ENCODE results near the gene ZBTB1.
A peak's percentile ranks its signal among the peaks of the same experiment; 100 is the strongest.

The ZBTB1 gene

DNA sequence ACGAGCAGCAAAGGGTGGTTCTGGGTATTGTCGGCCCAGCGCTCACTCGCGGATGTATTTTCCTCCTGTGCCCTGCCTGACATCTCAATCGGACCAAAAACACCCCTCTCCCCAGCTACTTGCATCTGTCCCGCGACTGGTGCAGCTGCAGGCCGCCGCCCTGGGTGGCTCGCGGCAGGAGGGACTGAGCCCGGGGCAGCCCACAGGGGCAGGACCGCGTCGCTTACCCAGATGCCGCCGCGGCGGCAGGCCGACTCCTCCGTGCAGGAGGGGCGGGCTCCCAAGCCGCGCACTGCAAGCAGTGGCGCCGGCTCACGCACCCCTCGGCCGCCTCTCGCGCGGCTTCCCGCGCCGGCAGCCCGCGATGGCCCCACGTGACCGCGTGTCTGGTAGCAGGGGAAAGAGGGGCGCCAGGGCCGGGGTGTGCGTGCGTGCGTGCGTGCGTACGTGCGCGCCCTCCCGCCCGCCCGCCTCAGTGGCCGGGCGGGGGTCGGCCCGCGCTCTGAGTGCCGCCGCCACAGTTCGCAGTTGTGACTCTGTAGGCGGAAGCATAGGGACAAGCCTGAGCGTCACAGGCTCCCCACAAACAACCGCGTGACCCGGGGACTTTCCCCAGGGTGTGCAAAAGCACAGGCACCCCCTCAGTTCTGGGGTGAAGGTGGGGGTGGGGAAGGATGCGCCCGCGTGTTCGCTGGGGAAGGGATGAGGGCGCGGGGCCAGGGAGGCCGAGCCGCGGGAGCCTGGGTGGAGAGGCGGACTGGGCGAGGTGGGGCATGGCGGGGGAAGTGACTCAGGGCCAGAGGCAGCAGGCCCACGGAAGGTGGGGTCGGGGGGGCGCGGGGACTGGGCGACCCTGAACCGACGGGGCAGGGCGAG, 898 bp upstream of the ZBTB1 start, which contains the start of gene ZBTB25:
ZBTB25 (minus strand) TSS at position 405 of the 876 bp plus-strand sequence. CDS start 13,305 bp downstream, outside the sequence.
- Histone ChIP-seq H3K4me1 (ENCODE audit: control insufficient read depth in 1 of 2, insufficient read depth in 1 of 2, low read depth in 1 of 2, low read length in 1 of 2) (peaks cover 24 to 38% of the 10 kb centered on the region in 2 experiments), H3K27ac (peak within 1 kb of the TSS; percentile 98), H3K4me3 (ENCODE audit: low read depth in 1 of 2, low read length in 1 of 2) (peak within 1 kb of the TSS; percentile 89 to 93), H3K27me3 (peaks cover 22% of the 10 kb centered on the region), H3K36me3 (no peaks in the 10 kb centered on the region), H3K9me3 (no peaks in the 10 kb centered on the region)
- TF ChIP-seq, protein P1, sequence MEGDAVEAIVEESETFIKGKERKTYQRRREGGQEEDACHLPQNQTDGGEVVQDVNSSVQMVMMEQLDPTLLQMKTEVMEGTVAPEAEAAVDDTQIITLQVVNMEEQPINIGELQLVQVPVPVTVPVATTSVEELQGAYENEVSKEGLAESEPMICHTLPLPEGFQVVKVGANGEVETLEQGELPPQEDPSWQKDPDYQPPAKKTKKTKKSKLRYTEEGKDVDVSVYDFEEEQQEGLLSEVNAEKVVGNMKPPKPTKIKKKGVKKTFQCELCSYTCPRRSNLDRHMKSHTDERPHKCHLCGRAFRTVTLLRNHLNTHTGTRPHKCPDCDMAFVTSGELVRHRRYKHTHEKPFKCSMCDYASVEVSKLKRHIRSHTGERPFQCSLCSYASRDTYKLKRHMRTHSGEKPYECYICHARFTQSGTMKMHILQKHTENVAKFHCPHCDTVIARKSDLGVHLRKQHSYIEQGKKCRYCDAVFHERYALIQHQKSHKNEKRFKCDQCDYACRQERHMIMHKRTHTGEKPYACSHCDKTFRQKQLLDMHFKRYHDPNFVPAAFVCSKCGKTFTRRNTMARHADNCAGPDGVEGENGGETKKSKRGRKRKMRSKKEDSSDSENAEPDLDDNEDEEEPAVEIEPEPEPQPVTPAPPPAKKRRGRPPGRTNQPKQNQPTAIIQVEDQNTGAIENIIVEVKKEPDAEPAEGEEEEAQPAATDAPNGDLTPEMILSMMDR (IDR thresholded peaks at IDR 0.05), result no peak

DNA sequence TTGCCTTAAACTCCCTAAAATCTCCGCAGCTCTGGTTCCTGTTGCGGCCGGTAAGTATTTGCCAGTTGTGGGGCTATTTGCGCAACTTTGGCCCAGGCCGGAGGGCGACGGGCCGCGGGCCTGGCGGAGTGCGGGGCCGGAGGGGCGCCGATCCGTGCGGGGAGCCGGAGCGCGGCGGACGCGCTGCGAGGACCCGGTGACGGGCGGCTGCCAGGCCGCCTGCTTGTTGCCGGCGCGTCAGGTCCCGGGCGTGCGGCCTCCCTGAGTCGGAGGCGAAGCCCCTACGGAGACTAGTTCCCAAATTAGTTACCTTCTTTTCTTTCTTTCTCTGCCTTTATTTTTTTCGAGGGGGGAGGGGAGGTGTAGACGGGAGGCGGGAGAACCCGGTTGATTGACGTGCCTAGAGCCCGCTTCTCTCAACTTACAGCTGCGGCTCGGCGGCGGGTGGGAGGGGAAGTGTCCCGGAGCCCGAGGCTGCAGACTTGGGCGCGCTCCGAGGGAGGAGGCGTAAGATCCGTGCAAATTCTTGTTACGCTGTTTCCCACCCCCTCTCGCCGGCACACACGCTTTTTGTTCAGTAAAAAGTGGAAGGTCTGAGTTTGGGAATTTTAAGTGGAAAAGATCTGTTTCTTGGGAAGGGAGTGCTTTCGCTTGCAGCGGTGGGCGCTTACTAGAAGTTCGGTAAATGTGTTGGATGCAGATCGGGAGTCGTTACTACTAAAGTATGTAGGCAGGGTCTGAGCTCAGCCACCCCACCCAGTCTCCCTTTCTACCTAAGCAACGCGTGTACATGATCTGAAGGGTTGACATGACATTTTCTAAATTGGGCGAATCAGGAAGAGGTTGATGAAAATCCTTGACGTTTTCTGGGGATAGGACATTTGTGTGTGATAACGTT, 576 bp downstream of the ZBTB1 start:
- no peaks in the 10 kb centered on the region for H3K36me3 ChIP-seq
- peak overlapping the region; percentile 89 to 93 for H3K4me3 ChIP-seq (ENCODE audit: low read depth in 1 of 2, low read length in 1 of 2)
- H3K4me1 ChIP-seq (ENCODE audit: control insufficient read depth in 1 of 2, insufficient read depth in 1 of 2, low read depth in 1 of 2, low read length in 1 of 2), result peaks cover 24 to 38% of the 10 kb centered on the region in 2 experiments
- H3K27ac ChIP-seq, result peak overlapping the region; percentile 98
- H3K9me3 ChIP-seq, result no peaks in the 10 kb centered on the region
- peaks cover 22% of the 10 kb centered on the region for H3K27me3 ChIP-seq
- TF ChIP-seq, protein P1 (IDR thresholded peaks at IDR 0.05), result no peak

DNA sequence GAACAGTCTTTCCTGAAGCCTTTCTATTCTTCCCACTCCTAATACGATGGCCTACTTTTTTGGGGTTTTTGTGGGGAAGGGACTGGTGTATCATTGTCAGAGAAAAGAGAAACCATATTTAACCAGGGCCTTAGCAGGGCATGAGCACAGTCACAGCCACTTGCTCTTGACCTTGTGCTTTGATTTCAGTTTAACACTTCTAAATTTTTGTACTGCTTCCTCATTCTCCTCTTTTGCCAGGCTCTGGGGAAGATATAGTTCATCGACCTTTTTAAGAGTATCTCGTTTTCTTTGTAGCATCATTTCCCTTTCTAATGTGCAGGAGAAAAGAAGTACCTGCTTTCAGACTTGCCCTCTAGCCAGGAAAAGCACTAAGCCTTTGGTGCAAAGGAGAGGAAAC, 2.2 kb downstream of the ZBTB1 start:
- Histone ChIP-seq H3K36me3 (no peaks in the 10 kb centered on the region), H3K9me3 (no peaks in the 10 kb centered on the region), H3K4me1 (ENCODE audit: control insufficient read depth in 1 of 2, insufficient read depth in 1 of 2, low read depth in 1 of 2, low read length in 1 of 2) (peaks cover 35 to 52% of the 10 kb centered on the region in 2 experiments), H3K27me3 (peaks cover 14% of the 10 kb centered on the region), H3K4me3 (ENCODE audit: low read depth in 1 of 2, low read length in 1 of 2) (no peak overlapping the region), H3K27ac (peak overlapping the region; percentile 36)
- TF ChIP-seq, protein P1 (IDR thresholded peaks at IDR 0.05), result no peak

DNA sequence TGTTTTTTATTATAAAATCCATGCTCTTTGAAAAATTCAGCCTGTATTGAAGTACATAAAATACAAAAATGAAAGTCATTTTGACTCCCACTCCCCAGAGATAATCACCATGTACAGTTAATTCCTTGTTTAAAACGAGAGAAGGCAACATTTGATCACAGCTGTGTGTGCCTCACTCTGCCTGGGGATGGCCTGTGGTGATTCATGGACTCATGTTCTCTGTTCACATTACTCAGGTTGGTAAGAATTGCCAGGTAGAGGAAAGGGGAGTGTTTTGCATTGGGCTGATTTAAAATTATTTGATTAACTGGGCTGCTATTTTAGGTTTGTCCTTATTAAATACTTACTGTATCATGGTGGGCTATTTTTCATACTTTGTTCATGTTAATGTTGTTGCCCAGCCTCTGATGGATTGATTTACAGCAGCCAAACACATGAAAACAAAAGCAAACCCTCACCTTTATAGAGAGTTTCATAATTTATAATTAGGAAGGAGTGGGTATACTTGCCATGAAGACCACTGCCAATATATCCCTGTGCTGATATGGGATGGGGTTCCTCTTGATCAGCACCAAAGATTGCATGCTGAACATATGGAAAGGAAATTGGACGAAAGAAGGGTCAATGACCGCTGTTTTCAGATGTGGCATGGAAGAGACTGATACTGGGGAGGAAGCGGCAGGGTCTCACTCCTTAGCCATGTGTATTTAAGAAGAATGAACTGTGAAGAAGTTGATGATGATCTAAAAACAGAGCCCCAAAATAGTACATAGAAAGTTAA, 3.0 kb downstream of the ZBTB1 start:
- no peak overlapping the region for H3K4me3 ChIP-seq (ENCODE audit: low read depth in 1 of 2, low read length in 1 of 2)
- peaks cover 6% of the 10 kb centered on the region for H3K27me3 ChIP-seq
- peaks cover 34 to 54% of the 10 kb centered on the region in 2 experiments for H3K4me1 ChIP-seq (ENCODE audit: control insufficient read depth in 1 of 2, insufficient read depth in 1 of 2, low read depth in 1 of 2, low read length in 1 of 2)
- no peaks in the 10 kb centered on the region for H3K36me3 ChIP-seq
- no peak overlapping the region for H3K27ac ChIP-seq
- TF ChIP-seq, protein P1 (IDR thresholded peaks at IDR 0.05), result no peak
- H3K9me3 ChIP-seq, result no peaks in the 10 kb centered on the region

Measured in neutrophil (primary cell).